ENCODE measurements around the gene FNDC11.

The FNDC11 gene

GRCh38 chr20:63566395-63567135, 12.6 kb downstream of the FNDC11 start:
- no peak for DNase-seq
- Histone ChIP-seq H3K27me3 (replicated peaks in 2 of 5; ENCODE audit: control insufficient read depth in 4 of 5, insufficient read depth in 5 of 5, low read length in 4 of 5) (peaks cover 0 to 39% (median 4%) of the 10 kb centered on the region in 5 experiments), H3K27ac (ENCODE audit: insufficient read depth in 1 of 2, low read depth in 1 of 2, low read length in 2 of 2, poor library complexity in 1 of 2, severe bottlenecking in 2 of 2) (no peak overlapping the region), H3K4me3 (ENCODE audit: control insufficient read depth in 1 of 7, extremely low read depth in 1 of 7, insufficient read depth in 4 of 7, low read depth in 2 of 7, low read length in 6 of 7) (no peak overlapping the region), H3K9me3 (ENCODE audit: control extremely low read depth in 1 of 5, control insufficient read depth in 4 of 5, insufficient read depth in 2 of 5, low read depth in 1 of 5, low read length in 4 of 5) (no peaks in the 10 kb centered on the region), H3K36me3 (ENCODE audit: control insufficient read depth in 4 of 4, insufficient read depth in 4 of 4, low read length in 3 of 4) (peaks cover 0 to 6% (median 0%) of the 10 kb centered on the region in 4 experiments), H3K4me1 (ENCODE audit: control extremely low read depth in 1 of 4, control insufficient read depth in 4 of 4, insufficient read depth in 4 of 4, low read length in 3 of 4) (peaks cover 0 to 28% (median 25%) of the 10 kb centered on the region in 4 experiments)
- ChIA-PET POLR2A (no interaction called here), CTCF (interaction anchor here (1.1 to 1.7 kb wide), 5 partner anchors 10 to 46 kb away, joined by 3 to 4 read pairs (median 3); no protein-coding TSS in a partner anchor)
- WGBS (ENCODE audit: insufficient coverage): 88% methylated on average over 41 of the region's 46 CpGs

DNA sequence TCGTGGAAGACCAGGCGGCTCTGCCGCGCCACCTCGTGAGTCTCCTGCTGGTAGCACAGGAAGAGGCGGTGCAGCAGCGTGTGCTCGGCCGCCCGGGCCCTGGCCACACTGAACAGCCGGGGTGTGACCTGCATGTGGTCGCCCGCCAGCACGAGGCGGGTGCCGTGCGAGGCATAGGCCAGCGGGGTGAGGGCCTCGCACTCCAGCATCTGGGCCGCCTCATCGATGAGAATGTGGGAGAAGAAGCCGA, 13.1 kb downstream of the FNDC11 start:
- H3K4me3 ChIP-seq (ENCODE audit: control insufficient read depth in 1 of 7, extremely low read depth in 1 of 7, insufficient read depth in 4 of 7, low read depth in 2 of 7, low read length in 6 of 7): peak overlapping the region in 1 of 7 experiments; percentile 51
- POLR2A ChIA-PET: interaction anchor here (1.1 kb wide), 1 partner anchor 29 kb away, joined by 3 read pairs; the partner anchor contains the start of gene PTK6
- 69% methylated on average over 21 of the region's 22 CpGs for WGBS (ENCODE audit: insufficient coverage)
- no peak overlapping the region for H3K27ac ChIP-seq (ENCODE audit: insufficient read depth in 1 of 2, low read depth in 1 of 2, low read length in 2 of 2, poor library complexity in 1 of 2, severe bottlenecking in 2 of 2)
- no peaks in the 10 kb centered on the region for H3K9me3 ChIP-seq (ENCODE audit: control extremely low read depth in 1 of 5, control insufficient read depth in 4 of 5, insufficient read depth in 2 of 5, low read depth in 1 of 5, low read length in 4 of 5)
- DNase-seq: peak; percentile 36 to 73 (median 61)
- peaks cover 0 to 43% (median 6%) of the 10 kb centered on the region in 5 experiments for H3K27me3 ChIP-seq (replicated peaks in 2 of 5; ENCODE audit: control insufficient read depth in 4 of 5, insufficient read depth in 5 of 5, low read length in 4 of 5)
- peaks cover 0 to 28% (median 25%) of the 10 kb centered on the region in 4 experiments for H3K4me1 ChIP-seq (ENCODE audit: control extremely low read depth in 1 of 4, control insufficient read depth in 4 of 4, insufficient read depth in 4 of 4, low read length in 3 of 4)
- CTCF ChIA-PET: interaction anchor here (0.7 to 1.7 kb wide), 6 partner anchors 9 to 58 kb away, joined by 3 to 4 read pairs (median 3); no protein-coding TSS in a partner anchor
- H3K36me3 ChIP-seq (ENCODE audit: control insufficient read depth in 4 of 4, insufficient read depth in 4 of 4, low read length in 3 of 4): peaks cover 0 to 6% (median 0%) of the 10 kb centered on the region in 4 experiments

DNA sequence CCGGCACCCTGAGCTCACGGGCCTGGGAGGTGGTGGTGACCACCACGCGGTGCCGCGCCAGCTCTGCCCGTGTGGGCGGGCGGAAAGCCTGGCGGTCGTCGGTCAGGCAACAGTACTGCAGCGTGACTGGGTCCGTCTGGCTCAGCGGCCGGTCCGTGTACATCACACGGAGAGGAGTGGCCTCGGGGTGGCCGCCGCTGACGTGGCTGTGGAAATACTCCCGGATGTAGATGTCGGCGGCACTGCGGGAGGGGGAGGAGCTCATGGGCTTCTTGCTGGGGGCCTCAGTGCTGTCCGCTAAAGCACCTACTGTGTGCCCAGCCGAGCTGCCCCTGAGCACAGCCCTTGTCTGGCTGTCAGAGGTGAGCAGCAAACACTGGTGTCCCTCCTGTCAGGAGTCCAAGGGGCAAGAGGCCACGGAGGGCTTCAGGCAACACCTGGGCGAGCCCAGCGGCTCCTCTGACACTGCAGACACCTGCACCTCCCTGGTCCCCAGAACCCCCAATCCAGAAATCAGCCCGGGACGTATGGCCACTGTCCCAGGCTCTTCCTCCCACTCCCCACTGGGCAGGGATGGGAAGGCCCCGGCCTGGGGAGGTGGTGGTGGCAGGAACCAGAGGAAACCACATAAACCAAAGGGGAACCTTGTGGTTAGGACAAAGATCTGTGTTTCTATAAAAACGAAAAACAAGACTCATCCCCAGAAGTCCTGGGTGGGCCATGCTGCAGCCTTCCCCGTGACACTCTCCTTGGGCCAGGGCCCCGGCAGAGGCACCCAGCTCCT, 13.6 kb downstream of the FNDC11 start:
- H3K36me3 ChIP-seq (ENCODE audit: control insufficient read depth in 4 of 4, insufficient read depth in 4 of 4, low read length in 3 of 4): peaks cover 0 to 5% (median 0%) of the 10 kb centered on the region in 4 experiments
- H3K27ac ChIP-seq (ENCODE audit: insufficient read depth in 1 of 2, low read depth in 1 of 2, low read length in 2 of 2, poor library complexity in 1 of 2, severe bottlenecking in 2 of 2): no peak overlapping the region
- POLR2A ChIA-PET: interaction anchor here (1.1 to 1.2 kb wide), 2 partner anchors 11 to 30 kb away, joined by 3 read pairs; partner anchors contain the start of gene PTK6
- H3K27me3 ChIP-seq (replicated peaks in 2 of 5; ENCODE audit: control insufficient read depth in 4 of 5, insufficient read depth in 5 of 5, low read length in 4 of 5): peaks cover 0 to 47% (median 6%) of the 10 kb centered on the region in 5 experiments
- DNase-seq: peak; percentile 84 to 95 (median 95)
- peaks cover 0 to 29% (median 25%) of the 10 kb centered on the region in 4 experiments for H3K4me1 ChIP-seq (ENCODE audit: control extremely low read depth in 1 of 4, control insufficient read depth in 4 of 4, insufficient read depth in 4 of 4, low read length in 3 of 4)
- CTCF ChIA-PET: interaction anchor here (0.7 to 2.2 kb wide), 7 partner anchors 9 to 57 kb away, joined by 3 to 7 read pairs (median 3); no protein-coding TSS in a partner anchor
- H3K4me3 ChIP-seq (ENCODE audit: control insufficient read depth in 1 of 7, extremely low read depth in 1 of 7, insufficient read depth in 4 of 7, low read depth in 2 of 7, low read length in 6 of 7): peak overlapping the region in 5 of 7 experiments; percentile 35 to 74 (median 51)
- H3K9me3 ChIP-seq (ENCODE audit: control extremely low read depth in 1 of 5, control insufficient read depth in 4 of 5, insufficient read depth in 2 of 5, low read depth in 1 of 5, low read length in 4 of 5): no peaks in the 10 kb centered on the region
- 21% methylated on average over 31 of the region's 37 CpGs for WGBS (ENCODE audit: insufficient coverage)

- peak overlapping the region in 5 of 7 experiments; percentile 35 to 74 (median 51) for H3K4me3 ChIP-seq (ENCODE audit: control insufficient read depth in 1 of 7, extremely low read depth in 1 of 7, insufficient read depth in 4 of 7, low read depth in 2 of 7, low read length in 6 of 7)
- H3K27ac ChIP-seq (ENCODE audit: insufficient read depth in 1 of 2, low read depth in 1 of 2, low read length in 2 of 2, poor library complexity in 1 of 2, severe bottlenecking in 2 of 2): no peak overlapping the region
- peaks cover 0 to 53% (median 6%) of the 10 kb centered on the region in 5 experiments for H3K27me3 ChIP-seq (replicated peaks in 2 of 5; ENCODE audit: control insufficient read depth in 4 of 5, insufficient read depth in 5 of 5, low read length in 4 of 5)
- WGBS (ENCODE audit: insufficient coverage): 32% methylated on average over 33 of the region's 43 CpGs
- CTCF ChIA-PET: interaction anchor here (0.9 to 2.2 kb wide), 5 partner anchors 8 to 227 kb away, joined by 3 to 7 read pairs (median 3); no protein-coding TSS in a partner anchor
- H3K36me3 ChIP-seq (ENCODE audit: control insufficient read depth in 4 of 4, insufficient read depth in 4 of 4, low read length in 3 of 4): no peaks in the 10 kb centered on the region
- POLR2A ChIA-PET: interaction anchor here (0.6 to 1.2 kb wide), 3 partner anchors 12 to 31 kb away, joined by 3 read pairs; partner anchors contain the start of gene PTK6
- DNase-seq: peak in 2 of 3 donors; percentile 51 to 58
- H3K4me1 ChIP-seq (ENCODE audit: control extremely low read depth in 1 of 4, control insufficient read depth in 4 of 4, insufficient read depth in 4 of 4, low read length in 3 of 4): peaks cover 0 to 37% (median 29%) of the 10 kb centered on the region in 4 experiments
- no peaks in the 10 kb centered on the region for H3K9me3 ChIP-seq (ENCODE audit: control extremely low read depth in 1 of 5, control insufficient read depth in 4 of 5, insufficient read depth in 2 of 5, low read depth in 1 of 5, low read length in 4 of 5)
These were observed 14.4 kb downstream of the FNDC11 start for GRCh38 chr20:63568170-63568981.

GRCh38 chr20:63568986-63569949, 15.3 kb downstream of the FNDC11 start:
- DNase-seq: peak in 2 of 3 donors; percentile 46 to 54
- CTCF ChIA-PET: interaction anchor here (0.7 to 2.2 kb wide), 6 partner anchors 9 to 226 kb away, joined by 3 to 7 read pairs (median 3); partner anchors contain the start of gene PTK6
- Histone ChIP-seq H3K36me3 (ENCODE audit: control insufficient read depth in 4 of 4, insufficient read depth in 4 of 4, low read length in 3 of 4) (no peaks in the 10 kb centered on the region), H3K9me3 (ENCODE audit: control extremely low read depth in 1 of 5, control insufficient read depth in 4 of 5, insufficient read depth in 2 of 5, low read depth in 1 of 5, low read length in 4 of 5) (no peaks in the 10 kb centered on the region), H3K27me3 (replicated peaks in 2 of 5; ENCODE audit: control insufficient read depth in 4 of 5, insufficient read depth in 5 of 5, low read length in 4 of 5) (peaks cover 0 to 52% (median 6%) of the 10 kb centered on the region in 5 experiments), H3K4me3 (ENCODE audit: control insufficient read depth in 1 of 7, extremely low read depth in 1 of 7, insufficient read depth in 4 of 7, low read depth in 2 of 7, low read length in 6 of 7) (no peak overlapping the region), H3K4me1 (ENCODE audit: control extremely low read depth in 1 of 4, control insufficient read depth in 4 of 4, insufficient read depth in 4 of 4, low read length in 3 of 4) (peaks cover 0 to 41% (median 33%) of the 10 kb centered on the region in 4 experiments), H3K27ac (ENCODE audit: insufficient read depth in 1 of 2, low read depth in 1 of 2, low read length in 2 of 2, poor library complexity in 1 of 2, severe bottlenecking in 2 of 2) (no peak overlapping the region)
- WGBS (ENCODE audit: insufficient coverage): 86% methylated on average over 45 of the region's 46 CpGs
- POLR2A ChIA-PET: interaction anchor here (0.6 to 1.2 kb wide), 2 partner anchors 12 to 14 kb away, joined by 3 read pairs; no protein-coding TSS in a partner anchor

All from common myeloid progenitor, CD34-positive (primary cell).